IMR-90 (cell line): ENCODE data around the gene SNX5.

Source experiments
- BHLHE40 ChIP-seq: fragments of 150-350 bp; IDR thresholded peaks from 2 replicates; pipeline ENCODE4 v1.6.1; 2016; ENCODE audit warnings: mild to moderate bottlenecking, low read depth, low read length
- CEBPB ChIP-seq: IDR thresholded peaks from 2 replicates; pipeline ENCODE4 v1.6.1; 2012; ENCODE audit warnings: low read depth, low read length, improper control_type of control experiment
- MXI1 ChIP-seq: IDR thresholded peaks from 2 replicates; pipeline ENCODE4 v1.6.1; 2012; ENCODE audit warnings: low read depth, mild to moderate bottlenecking, low read length, moderate library complexity, borderline replicate concordance
- POLR2A ChIP-seq: IDR thresholded peaks from 2 replicates; pipeline ENCODE4 v1.6.1; 2012; ENCODE audit warnings: mild to moderate bottlenecking, low read depth, low read length
- RAD21 ChIP-seq: IDR thresholded peaks from 2 replicates; pipeline ENCODE4 v1.6.1; 2012; ENCODE audit warnings: low read length, improper control_type of control experiment
- RFX5 ChIP-seq: IDR thresholded peaks from 2 replicates; pipeline ENCODE4 v1.8.0; 2012; ENCODE audit warnings: low read depth, mild to moderate bottlenecking, low read length, moderate library complexity
- SMC3 ChIP-seq: fragments of 150-350 bp; IDR thresholded peaks from 2 replicates; pipeline ENCODE4 v1.6.1; 2016; ENCODE audit warnings: low read depth, mild to moderate bottlenecking, antibody characterized with exemption, low read length, moderate library complexity
- TF ChIP-seq, protein P1 (sequence below): conservative IDR thresholded peaks from 2 replicates; pipeline ENCODE4 v1.5.1; 2012; ENCODE audit warnings: mild to moderate bottlenecking, low read depth, low read length, improper control_type of control experiment

DNA sequence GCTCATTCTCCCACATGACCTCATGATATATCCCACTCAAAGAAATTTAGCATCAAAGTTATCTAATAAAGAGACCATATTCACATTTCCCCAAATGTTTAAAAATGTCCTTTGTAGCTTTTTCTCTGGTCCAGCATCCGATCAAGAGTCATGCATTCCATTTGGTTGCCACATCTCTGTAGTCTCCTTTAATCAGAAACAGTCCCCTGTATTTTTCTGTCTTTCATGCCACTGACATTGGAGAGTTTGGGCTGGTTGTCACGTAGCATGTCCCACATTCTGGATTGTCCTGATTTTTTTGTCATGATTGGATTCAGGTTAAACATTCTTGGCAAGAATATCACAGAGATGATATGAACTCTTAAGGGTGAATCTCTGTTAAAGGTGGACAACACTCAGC lies 55.7 kb downstream of the SNX5 start:
- no peak for TF ChIP-seq SMC3
- TF ChIP-seq, protein P1, sequence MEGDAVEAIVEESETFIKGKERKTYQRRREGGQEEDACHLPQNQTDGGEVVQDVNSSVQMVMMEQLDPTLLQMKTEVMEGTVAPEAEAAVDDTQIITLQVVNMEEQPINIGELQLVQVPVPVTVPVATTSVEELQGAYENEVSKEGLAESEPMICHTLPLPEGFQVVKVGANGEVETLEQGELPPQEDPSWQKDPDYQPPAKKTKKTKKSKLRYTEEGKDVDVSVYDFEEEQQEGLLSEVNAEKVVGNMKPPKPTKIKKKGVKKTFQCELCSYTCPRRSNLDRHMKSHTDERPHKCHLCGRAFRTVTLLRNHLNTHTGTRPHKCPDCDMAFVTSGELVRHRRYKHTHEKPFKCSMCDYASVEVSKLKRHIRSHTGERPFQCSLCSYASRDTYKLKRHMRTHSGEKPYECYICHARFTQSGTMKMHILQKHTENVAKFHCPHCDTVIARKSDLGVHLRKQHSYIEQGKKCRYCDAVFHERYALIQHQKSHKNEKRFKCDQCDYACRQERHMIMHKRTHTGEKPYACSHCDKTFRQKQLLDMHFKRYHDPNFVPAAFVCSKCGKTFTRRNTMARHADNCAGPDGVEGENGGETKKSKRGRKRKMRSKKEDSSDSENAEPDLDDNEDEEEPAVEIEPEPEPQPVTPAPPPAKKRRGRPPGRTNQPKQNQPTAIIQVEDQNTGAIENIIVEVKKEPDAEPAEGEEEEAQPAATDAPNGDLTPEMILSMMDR: no peak
- TF ChIP-seq RFX5: no peak
- TF ChIP-seq MXI1: no peak
- TF ChIP-seq CEBPB: peak; percentile 93
- TF ChIP-seq POLR2A: no peak
- TF ChIP-seq RAD21: no peak
- TF ChIP-seq BHLHE40: no peak
